Right lobe of liver (tissue), 6 donors: ENCODE data around the gene UAP1L1. TPM values are rescaled to one million over a fixed set of nuclear protein-coding genes. Genes with fewer than 3 reads are reported as not detected.
A peak's percentile ranks its signal among the peaks of the same experiment; 100 is the strongest.

Source experiments
- ATAC-seq, 4 donors: fragments of 200-7000 bp; cut with Tn5 transposase; one replicate each; pipeline ENCODE4 v1.9.1; 2020; ENCODE audit warnings: mild to moderate bottlenecking in 4 of 4, moderate library complexity in 4 of 4
- DNase-seq, 3 donors: peaks; one replicate each; pipeline ENCODE4 v3.0.0-alpha.2; 2020
- H3K27ac ChIP-seq, 3 donors: fragments of 200-600 bp; one replicate each; pipeline ENCODE4 v1.8.0; 2022
- H3K27me3 ChIP-seq, 2 donors: fragments of 200-600 bp; one replicate each; pipeline ENCODE4 v1.8.0; 2022
- H3K36me3 ChIP-seq, 4 donors: fragments of 200-600 bp; sonication (generic) in 1 of 4; one replicate each; pipeline versions ENCODE4 v1.5.1 to v1.8.0; 2017 to 2022; ENCODE audit warnings: control low read depth in 1 of 4
- H3K4me1 ChIP-seq, 4 donors: fragments of 200-600 bp; sonication (generic) in 1 of 4; one replicate each; pipeline versions ENCODE4 v1.5.1 to v1.8.0; 2017 to 2022; ENCODE audit warnings: control low read depth in 1 of 4
- H3K4me3 ChIP-seq, 3 donors: fragments of 200-600 bp; one replicate each; pipeline ENCODE4 v1.8.0; 2022
- H3K9me3 ChIP-seq, 4 donors: fragments of 200-600 bp; sonication (generic) in 1 of 4; one replicate each; pipeline versions ENCODE4 v1.5.1 to v1.8.0; 2017 to 2022; ENCODE audit warnings: control low read depth in 1 of 4
- CTCF ChIP-seq, 4 donors: fragments of 200-600 bp in 3 of 4; fragments of 450-650 bp in 1 of 4; IDR thresholded peaks; one replicate each; pipeline versions ENCODE4 v1.5.1 to v1.8.0; 2016 to 2022; ENCODE audit warnings: antibody characterized with exemption in 4 of 4, mild to moderate bottlenecking in 2 of 4
- POLR2A ChIP-seq: fragments of 450-650 bp; IDR thresholded peaks from one replicate; pipeline ENCODE4 v1.6.1; 2017; ENCODE audit warnings: antibody characterized with exemption, mild to moderate bottlenecking
- WGBS: methylation state at CpG from one replicate; pipeline ENCODE4 v1.1.6; 2018; ENCODE audit warnings: low coverage, low lambda C conversion rate; ENCODE audit not compliant: insufficient coverage; ENCODE audit errors: missing lambda C conversion rate; 5-methylcytosine and 5-hydroxymethylcytosine counted together
- intact Hi-C, 2 donors: fragments of 100-400 bp; cut with DNase I; formaldehyde crosslinking; loops; one replicate each; pipeline versions ENCODE4 v1.11.2 to v1.14.1; 2022
- total RNA-seq, 6 experiments: library from RNA; depleted of rRNA in 2 of 6; stranded (reverse); fragments of >200 nt in 2 of 6; fragmentation: NEBNext Ultra II Directional in 3 of 6; extraction: Animal tissue kit (Norgen Biotek cat#: 25700) in 3 of 6; gene quantifications; one replicate each; pipeline versions ENCODE4 v1.1.0 to v1.2.4, GENCODE V29; 2016 to 2023
- donor health status: DM: no; HTN: yes; CAD: no.
- donor health status: DM: no; HTN: no; CAD: no.
- donor health status: DM: no; HTN: no; CAD: no.
- donor health status: DM: no; HTN: yes; CAD: no.
- donor health status: DM: no; HTN: yes; CAD: no.

The UAP1L1 gene
- total RNA-seq, 6 experiments from 2014 or later = 1.3 to 4.9 (median 1.9) TPM

- 87% methylated on average over 3 of the region's 35 CpGs for WGBS
- H3K27ac ChIP-seq = no peak overlapping the region
- intact Hi-C loops = no loop called here
- ATAC-seq (no peak), DNase-seq (no peak)
- no peak overlapping the region for H3K4me3 ChIP-seq
- H3K36me3 ChIP-seq = peaks cover 0 to 10% (median 3%) of the 10 kb centered on the region in 4 donors
- peaks cover 0 to 4% (median 1%) of the 10 kb centered on the region in 4 donors for H3K4me1 ChIP-seq
- TF ChIP-seq CTCF (IDR thresholded peaks at IDR 0.05) = no peak
- no peak for TF ChIP-seq POLR2A
- H3K9me3 ChIP-seq = no peaks in the 10 kb centered on the region
- H3K27me3 ChIP-seq = no peaks in the 10 kb centered on the region
Observed at GRCh38 chr9:137111788-137112563, 34.7 kb downstream of the UAP1L1 start.

- no peak for ATAC-seq
- Histone ChIP-seq H3K36me3 (peaks cover 0 to 3% (median 1%) of the 10 kb centered on the region in 4 donors), H3K27me3 (no peaks in the 10 kb centered on the region), H3K9me3 (no peaks in the 10 kb centered on the region), H3K27ac (no peak overlapping the region), H3K4me3 (no peak overlapping the region), H3K4me1 (peaks cover 0 to 4% (median 1%) of the 10 kb centered on the region in 4 donors)
- no peak for DNase-seq
- TF ChIP-seq POLR2A (no peak), CTCF (IDR thresholded peaks at IDR 0.05) (no peak)
- intact Hi-C loops = no loop called here
- WGBS = 88% methylated on average over 5 of the region's 42 CpGs
Observed at GRCh38 chr9:137112564-137113384, 35.5 kb downstream of the UAP1L1 start.

- intact Hi-C loops = no loop called here
- Histone ChIP-seq H3K4me1 (peaks cover 0 to 4% (median 1%) of the 10 kb centered on the region in 4 donors), H3K36me3 (peaks cover 0 to 3% (median 0%) of the 10 kb centered on the region in 4 donors), H3K27me3 (no peaks in the 10 kb centered on the region), H3K4me3 (peak overlapping the region in 1 of 3 donors; percentile 68), H3K27ac (no peak overlapping the region), H3K9me3 (no peaks in the 10 kb centered on the region)
- WGBS = 20% methylated on average over 1 of the region's 66 CpGs
- no peak for ATAC-seq
- no peak for DNase-seq
- TF ChIP-seq CTCF (IDR thresholded peaks at IDR 0.05) = no peak
- TF ChIP-seq POLR2A = no peak
Observed at GRCh38 chr9:137113385-137114159, 36.3 kb downstream of the UAP1L1 start.

GRCh38 chr9:137114220-137114612 lies 36.9 kb downstream of the UAP1L1 start:
- DNase-seq (no peak), ATAC-seq (no peak)
- H3K4me1 ChIP-seq = peaks cover 0 to 4% (median 1%) of the 10 kb centered on the region in 4 donors
- H3K27me3 ChIP-seq = no peaks in the 10 kb centered on the region
- H3K9me3 ChIP-seq = no peaks in the 10 kb centered on the region
- H3K36me3 ChIP-seq = peaks cover 0 to under 1% (median 0%) of the 10 kb centered on the region in 4 donors
- WGBS = no CpG with 5 or more reads among the region's 45 CpGs
- peak overlapping the region; percentile 68 to 79 (median 70) for H3K4me3 ChIP-seq
- H3K27ac ChIP-seq = no peak overlapping the region
- TF ChIP-seq POLR2A = no peak
- TF ChIP-seq CTCF (IDR thresholded peaks at IDR 0.05) = no peak
- intact Hi-C loops = no loop called here
